NCI-H187 treated with DMSO at 0.1 percent for 48 hours (cell line): ENCODE measurements around the gene TINAG.

Experiments used
- DNase-seq: peaks from one replicate; lab custom pipeline; 2025; lab: John Stamatoyannopoulos, UW

The TINAG gene, protein sequence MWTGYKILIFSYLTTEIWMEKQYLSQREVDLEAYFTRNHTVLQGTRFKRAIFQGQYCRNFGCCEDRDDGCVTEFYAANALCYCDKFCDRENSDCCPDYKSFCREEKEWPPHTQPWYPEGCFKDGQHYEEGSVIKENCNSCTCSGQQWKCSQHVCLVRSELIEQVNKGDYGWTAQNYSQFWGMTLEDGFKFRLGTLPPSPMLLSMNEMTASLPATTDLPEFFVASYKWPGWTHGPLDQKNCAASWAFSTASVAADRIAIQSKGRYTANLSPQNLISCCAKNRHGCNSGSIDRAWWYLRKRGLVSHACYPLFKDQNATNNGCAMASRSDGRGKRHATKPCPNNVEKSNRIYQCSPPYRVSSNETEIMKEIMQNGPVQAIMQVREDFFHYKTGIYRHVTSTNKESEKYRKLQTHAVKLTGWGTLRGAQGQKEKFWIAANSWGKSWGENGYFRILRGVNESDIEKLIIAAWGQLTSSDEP

DNA sequence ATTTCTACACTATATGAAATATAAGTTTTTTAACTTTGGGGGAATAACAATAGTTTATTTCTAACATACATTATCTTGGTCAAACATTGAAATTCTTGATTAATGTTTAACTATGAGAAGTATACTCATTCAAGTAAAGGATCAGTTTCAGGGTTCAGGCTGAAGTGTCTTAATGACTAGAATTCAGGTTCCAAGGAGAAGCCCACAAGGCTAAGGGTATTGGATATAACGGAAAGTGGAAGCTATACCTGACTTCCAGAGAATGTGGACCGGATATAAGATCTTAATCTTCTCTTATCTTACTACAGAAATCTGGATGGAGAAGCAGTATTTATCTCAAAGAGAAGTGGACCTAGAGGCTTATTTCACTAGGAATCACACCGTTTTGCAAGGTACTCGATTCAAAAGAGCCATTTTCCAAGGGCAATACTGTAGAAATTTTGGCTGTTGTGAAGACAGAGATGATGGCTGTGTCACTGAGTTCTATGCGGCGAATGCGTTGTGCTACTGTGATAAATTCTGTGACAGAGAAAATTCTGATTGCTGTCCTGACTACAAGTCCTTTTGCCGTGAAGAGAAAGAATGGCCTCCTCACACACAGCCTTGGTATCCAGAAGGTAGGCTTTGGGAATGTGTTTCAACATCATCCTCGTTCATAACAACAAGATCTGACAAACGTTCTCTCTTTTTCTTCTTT, at the start of gene TINAG:
TSS of gene TINAG (plus strand) at position 153 of the 697 bp plus-strand sequence. CDS start at position 263, 110 bp downstream.
- no peak for DNase-seq

DNA sequence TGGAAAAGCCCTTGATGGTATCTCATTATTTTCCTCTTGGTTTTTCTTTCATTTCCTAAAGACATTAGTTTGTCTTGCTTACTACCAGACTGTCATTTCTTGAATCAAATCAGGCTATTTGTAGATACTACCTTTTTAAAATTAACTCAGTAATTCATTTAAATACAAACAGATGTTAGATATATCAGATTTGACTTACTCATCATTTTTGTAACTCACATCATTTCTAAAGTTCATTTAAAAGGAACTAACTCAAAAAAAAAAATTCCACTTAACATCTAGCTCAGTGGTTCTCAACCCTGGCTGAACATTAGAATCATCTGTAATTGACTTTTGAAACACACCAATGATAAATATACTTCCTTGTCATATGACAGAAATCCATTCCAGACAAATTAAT, 48.2 kb upstream of the TINAG start:
- DNase-seq, result no peak

DNA sequence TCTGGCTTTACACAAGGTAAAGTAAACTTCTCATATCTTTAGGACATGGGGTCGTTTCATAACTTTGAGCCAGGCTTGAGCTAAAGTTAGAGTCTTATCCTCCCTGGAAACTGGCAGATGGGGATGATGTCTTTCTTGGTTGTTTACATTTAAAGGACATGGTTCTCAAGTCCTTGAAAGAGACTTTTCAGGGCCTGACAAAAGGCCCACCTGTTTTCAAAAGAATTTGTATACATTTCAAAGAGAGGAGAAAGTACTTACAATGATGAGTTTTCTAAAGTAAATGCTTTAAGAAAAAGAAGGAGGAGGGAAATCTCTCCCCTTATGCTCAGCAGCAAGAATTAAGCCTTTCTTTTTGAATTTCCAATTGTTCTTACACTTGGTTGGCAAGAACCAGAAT, 45.7 kb upstream of the TINAG start:
- DNase-seq, result no peak

DNA sequence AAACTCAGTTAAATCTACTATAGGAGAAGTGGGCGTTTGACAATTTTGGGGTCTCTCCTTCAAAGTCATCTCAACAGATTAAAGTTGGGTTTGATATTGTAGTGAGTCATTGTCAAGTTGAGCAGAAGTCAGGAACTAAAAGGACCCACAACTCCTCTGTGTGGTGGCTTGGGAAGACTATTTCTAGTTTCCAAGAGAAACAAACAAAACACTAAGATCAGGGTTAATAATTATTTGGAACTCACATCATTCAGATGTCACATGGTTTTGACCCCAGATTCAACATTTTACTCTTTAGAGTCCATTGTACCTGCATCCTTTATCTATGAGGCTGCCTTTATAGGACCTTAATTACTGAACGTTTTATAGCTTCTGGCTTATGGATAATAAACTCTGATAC, 45.3 kb upstream of the TINAG start:
- DNase-seq, result no peak

DNA sequence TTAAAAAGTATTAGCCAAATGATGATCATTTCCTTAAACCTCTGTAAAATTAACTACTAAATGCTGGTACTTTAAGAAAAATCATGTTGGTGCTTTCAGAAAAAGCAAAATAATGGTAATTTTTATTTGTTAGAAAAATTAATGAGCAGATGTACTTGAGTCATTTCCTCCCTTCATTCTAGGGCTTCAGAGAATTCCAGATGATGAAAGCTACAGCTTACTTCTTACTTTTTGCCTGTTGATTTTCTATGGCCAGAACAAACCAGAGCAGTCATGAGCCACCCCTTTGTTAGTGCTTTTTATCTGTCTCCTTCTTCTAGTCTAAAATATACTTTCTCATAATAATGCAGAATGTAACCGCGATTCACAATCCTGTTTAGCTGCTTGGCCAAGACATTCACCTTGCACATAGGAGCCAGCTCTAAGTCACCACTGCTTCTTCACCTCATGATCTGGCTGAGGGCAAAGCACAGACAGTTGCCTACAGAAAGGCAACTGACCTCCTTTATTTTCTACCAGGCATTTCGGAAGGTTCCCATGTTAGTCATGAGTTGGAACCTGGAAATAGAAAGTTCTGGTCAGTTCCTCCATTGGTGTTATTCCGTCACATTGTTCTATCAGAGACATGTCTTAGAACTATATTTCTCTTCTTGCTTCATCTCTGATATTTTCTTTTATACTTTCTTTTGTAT, 43.5 kb upstream of the TINAG start:
- DNase-seq, result no peak

DNA sequence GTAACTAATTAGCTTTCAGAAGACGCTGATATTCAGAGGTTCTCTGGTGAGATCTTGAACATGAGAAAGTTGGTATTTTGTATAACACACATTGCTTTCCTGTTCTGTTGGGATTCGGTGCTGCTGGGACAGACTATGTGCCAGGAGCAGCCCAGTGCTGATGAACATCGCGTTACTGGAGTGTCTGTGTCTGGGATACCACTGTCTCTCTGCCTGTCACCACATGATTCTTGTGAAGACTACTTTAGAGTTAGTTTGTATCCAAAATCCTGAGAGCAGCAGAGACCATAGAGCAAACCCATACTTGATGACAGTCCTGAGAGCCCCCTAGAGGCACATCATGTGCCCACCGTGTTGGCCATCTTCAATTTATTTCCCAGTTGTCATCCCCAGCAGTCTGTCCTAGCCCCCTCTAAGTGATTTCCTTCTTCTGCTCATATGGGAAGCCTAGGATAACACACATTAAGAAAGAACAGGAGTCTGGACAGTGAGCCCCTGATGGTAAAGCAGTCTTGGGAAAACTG, 41.8 kb upstream of the TINAG start:
- no peak for DNase-seq

DNA sequence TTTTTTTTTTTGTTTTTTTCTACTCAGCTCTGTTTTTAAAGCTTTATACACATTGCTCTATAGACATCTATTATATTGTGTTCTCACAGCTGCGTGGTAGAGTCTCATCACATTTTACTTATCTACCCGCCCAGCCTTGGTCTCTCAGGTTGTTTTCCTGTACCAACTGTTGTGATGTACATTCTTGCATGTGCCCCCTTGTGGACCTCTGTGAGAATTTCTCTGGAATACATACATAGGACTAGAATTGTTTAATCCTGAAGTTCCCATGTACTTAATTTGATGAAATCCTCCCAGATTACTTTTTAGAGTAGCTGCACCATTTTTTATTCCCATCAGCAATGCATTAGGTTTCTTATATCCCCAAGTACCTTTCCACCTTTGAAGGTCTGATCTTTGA, 40.4 kb upstream of the TINAG start:
- DNase-seq, result no peak

DNA sequence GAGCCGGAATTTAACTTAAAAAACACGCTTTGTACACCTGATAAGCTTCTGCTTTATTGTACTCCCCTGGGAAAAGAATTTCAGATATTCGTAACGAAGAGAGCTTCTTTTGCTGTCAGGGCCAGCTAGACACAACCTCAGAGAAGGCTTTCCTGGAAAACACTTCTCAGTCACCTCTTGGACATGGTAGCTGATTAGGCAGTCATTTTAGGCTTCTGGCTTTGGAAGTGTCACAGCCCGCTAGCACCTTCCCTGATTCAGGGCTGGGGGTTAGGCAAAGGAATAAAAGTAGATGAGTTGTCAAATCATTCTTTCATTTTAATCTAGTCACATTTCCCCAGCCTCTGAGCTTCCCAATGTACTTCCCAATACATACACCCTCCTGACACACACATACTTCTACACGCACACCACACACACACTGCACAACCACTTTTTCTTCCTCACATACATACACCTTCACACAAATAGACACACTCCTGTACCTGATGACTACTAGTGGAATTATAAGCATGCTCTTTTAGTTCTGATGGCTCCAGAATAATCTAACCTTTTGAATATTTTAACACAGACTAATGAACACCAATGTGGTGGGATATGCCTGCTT, 34.9 kb upstream of the TINAG start:
- DNase-seq, result no peak

DNA sequence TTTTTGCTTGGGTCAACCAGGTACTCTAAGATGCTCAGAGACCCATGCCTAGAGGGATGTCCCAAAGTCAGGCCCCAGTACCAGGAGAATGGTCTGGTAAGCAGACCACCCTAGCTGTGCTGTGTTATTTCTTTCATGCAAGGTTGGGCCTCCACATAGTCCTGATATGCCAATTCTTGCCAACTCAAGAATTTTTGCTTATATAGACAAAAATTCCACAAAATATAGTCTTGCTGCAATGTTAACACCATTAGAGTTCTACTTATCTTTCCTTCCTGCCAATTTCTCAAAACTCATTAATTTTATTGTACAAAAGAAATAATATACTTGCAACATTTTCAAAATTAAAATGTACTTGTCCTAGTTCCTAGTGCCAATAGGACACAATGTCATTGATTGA, 33.9 kb upstream of the TINAG start:
- DNase-seq, result no peak

DNA sequence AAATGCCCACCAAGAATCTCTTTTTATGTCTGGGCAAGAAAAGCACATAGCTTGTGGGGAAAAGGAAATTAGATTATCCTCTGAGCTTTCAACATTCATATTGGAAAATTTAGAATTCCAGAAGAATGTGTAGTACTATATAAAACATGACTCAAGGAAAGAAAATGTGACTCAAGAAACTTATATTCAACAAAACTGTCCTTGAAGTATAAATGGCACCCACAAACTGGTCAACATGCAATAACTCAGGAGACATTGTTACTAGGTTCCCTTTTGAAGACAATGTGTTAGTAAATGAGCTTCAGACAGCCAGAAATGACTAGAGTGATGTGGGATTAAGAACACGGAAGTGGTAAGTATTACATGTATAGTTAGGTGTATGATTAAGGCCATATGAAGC, 26.1 kb upstream of the TINAG start:
- no peak for DNase-seq

DNA sequence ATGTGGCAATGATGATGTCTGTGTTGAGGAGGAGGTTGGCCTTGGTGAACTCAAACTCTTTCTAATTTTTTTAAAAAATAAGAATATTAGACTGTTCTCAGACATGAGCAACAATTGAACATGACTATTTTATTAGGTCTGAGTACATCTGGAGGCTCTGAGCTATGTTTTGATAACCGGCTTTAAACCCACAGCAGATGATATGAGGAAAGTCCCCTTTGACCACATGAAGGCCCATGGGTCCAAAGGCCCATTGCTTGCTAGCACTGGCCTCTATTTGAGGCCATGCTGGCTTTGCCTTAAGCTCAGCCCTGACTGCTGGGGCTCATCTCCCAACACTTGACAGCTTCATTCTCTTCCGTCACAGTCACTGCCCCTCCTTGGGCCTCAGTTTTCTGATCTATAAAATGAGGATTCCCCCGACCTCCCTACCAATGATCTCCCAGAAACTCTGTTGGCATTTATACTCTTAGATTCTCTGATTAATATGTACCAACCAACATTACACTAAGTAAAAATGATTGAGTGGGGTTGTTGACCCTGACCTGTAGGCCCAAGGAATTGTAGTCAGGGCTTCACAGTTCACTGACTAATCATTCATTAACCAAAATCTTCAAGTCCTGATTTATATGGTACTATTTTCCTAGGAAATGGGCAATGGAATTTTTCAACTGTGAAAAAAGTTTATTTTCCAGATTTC, 23.9 kb upstream of the TINAG start:
- DNase-seq, result no peak

DNA sequence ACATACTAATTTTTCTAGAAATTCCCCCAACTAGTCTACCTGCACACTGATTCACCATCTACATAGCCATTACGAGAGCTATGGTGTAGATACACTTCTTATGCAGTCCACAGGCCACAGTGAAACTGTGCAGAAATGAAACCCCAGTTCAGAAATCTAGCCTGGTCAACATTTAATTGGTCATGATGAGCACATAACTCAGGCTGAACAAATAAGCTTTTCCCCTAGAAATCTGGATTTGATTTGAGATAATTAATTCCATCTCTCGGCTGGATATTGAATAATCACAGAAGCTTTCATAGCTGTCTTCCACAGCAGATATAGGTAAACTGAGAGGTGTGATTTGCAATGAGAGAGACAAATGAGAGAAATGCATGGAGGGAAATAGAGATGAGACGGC, 22.6 kb upstream of the TINAG start:
- no peak for DNase-seq

DNA sequence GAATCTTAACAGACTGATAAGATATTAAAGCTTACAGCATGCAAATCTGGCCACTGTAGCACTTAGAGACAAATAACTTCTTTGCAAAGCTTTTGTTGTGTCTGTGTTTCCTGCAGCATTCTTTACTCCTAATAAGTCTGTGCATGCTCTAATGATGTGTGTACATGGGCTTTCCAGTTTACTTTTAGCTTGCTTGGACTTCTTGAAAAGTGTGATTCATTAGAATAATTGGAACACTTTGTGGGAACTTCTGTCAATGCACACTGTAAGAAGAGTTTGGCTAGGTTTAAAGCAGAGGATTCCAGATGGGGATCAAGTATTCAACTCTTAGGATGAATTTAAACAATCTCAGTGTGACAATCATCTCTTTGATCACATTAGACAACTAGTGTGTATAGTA, 22.1 kb upstream of the TINAG start:
- no peak for DNase-seq

DNA sequence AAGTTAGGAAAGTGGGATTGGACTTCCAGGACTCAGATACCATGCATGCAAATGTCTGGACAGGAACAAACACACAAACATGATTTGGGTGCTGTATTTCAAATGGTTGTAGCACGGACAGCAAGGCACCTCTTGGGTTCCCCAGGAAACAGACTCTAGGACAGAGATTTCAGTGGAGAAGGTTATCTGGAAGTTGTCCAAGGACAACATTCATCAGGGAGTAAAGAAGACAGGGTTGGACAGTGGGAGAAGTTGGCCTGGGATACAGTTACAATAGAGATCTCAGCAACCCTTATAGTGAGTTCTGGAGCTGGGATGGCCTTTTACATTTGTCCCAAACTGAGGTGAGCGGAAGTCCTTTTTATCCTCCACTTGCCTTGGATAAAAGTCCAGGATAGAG, 19.8 kb upstream of the TINAG start:
- no peak for DNase-seq

DNA sequence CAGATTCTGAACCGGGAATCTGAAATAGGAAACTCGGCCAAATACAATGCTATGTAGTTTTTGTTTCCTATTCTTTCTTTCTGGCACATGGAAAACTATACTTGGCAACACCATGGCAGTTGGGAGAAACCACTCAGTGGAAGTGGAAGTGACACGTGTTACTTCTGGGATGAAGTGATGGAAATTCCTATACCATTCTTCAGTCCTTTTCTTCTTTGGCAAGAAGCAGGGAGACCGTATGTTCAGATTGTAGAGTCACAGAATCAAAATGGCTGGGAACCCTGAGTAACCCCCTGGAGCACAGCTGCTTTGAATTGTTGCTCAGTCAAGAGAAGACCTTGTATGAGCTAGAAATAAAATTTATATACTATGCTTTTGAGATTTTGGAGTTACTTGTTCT, 18.8 kb upstream of the TINAG start:
- DNase-seq, result no peak

DNA sequence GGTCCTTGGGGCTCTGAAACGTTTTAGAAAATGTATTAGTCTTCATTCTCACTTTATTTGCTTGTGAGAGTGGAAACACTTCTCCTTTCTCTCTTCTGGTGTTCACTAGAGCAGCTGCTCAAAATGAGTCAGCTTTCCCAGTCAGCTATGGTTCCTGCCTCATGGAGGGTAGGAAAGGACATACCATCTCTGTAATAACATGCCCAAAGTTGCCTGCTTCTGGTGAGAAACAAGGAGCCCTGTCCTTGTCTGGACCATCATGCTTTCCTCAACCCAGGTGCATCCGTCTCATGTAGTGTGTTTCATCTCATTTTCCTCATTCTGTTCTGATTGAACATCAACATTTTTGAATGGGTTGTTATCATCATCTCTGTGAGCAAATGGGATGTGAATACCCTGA, 17.1 kb upstream of the TINAG start:
- DNase-seq, result no peak

DNA sequence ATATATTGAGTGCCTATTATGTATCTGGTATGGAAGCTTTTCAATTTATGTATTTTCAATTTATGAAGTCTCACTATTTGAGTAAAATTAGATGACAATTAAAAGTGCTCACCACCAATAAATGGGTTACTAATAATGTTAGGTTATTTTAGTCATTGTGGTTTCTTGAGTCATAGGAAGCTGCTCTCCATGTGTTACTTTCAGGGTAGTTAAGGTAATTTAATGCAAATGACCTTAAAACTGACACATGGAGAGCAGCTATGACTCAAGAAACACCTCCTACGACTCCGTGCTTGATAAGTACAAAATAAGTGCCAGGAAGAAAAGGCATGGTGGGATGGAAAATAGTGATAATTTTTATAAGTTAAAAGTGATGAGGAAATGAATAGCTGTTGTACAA, 16.5 kb upstream of the TINAG start:
- DNase-seq, result no peak

DNA sequence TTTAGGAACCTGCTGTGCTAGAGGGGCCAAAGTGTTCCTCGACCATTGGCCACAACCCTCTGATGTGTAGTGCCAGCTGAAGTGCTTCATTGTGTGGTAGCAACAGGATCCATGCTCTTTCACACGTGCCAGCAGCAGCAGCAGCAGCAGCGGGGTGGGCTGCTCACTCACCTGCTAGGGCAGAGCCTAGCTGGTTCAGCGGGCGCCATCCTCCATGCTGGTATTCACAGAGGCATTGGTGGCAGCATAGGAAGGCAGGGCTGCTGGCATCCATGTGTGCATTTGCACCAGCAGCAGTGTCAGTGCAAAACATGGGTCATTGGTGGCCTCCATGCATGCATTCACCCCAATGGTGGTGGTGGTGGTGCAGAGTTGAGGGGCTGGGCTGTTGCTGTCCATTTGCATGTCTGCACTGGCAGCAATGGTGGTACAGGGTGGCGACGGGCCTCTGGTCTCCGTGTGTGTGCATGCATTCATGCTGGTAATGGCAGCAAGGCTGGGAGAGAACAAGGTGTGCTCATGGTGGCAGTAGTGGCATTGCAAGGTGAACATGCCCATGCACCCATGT, 13.2 kb upstream of the TINAG start:
- DNase-seq, result no peak

DNA sequence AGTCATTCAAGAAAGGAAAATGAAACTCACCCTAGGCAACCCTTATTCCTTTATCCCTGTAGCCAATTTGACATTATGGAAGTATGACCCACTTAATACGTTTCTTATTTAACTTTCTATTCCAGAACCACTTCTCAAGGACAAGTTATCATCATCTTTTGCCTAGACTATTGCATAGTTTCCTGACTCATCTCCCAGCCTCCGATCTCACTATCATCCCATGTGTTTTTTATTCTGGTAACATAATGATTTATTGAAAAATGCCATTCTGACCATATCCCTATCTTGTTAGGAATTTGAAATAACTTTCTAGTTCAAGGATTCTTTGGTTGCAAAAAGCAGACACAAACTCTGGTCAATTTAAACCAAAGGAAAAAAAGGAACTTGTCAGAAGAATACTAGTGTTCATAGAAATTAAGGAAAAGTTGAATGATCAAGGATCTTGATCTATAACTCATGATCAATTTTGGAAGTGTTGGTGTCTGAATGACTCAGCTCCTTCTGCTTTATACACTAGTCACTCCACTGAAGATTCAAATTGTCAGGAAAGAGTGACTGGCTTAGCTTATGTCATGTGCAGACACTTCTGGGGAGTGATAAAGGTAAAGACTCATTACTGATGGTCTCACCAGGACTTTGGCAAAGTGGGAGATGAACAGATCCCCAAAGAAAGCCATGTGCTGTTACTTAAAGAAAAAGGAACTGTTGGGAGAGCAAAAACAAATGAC, 8.5 kb upstream of the TINAG start:
- no peak for DNase-seq

DNA sequence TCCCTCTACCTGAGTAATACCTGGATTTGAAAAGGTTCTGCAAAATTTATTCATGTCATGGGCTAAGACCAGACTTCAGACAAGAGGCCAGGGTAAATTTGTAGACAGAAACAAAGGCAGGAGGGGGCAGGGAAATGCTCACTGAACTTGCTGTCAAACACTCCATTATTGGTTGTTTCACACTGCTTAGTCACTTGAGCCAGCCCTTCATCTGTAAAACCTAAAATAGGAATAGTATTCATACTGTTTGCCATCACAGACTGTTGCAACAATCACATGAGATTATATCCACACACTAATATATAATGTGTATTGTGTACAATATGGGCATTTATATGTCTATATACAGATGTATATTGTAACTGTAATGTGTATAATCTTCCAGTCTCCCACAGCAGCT, 6.5 kb upstream of the TINAG start:
- DNase-seq, result no peak
